ENCODE results near the gene ERBB4. TPM values are rescaled to one million over a fixed set of nuclear protein-coding genes. Genes with fewer than 3 reads are reported as not detected.

ERBB4 gene
- polyA plus RNA-seq, 1 experiment = not detected

DNA sequence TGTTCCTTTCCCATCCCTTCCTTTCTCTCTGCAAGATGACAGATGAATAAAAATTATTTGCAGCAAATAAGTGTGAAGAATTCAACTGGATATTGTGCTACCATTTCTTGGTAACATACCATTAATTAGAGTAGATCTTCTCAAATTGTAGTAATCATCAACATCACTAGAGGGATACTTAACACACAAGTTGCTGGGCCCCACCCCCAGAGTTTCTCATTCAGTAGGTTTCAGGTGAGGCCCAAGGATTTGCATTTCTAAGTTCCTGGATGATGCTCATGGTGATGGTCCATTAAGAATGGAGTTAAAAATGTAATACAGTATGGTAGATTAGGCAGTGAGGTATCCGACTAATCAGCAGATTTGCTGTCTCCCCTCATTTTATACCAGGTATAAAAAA lies 594.0 kb downstream of the ERBB4 start:
- Histone ChIP-seq H3K4me3 (ENCODE audit: low read depth, low read length) (no peak overlapping the region), H3K9me3 (ENCODE audit: control insufficient read depth, insufficient read depth, low read length) (no peaks in the 10 kb centered on the region), H3K27me3 (ENCODE audit: control insufficient read depth, insufficient read depth, low read length) (no peaks in the 10 kb centered on the region), H3K27ac (ENCODE audit: low read depth, low read length) (no peak overlapping the region)
- no peak for TF ChIP-seq CTCF (IDR thresholded peaks at IDR 0.05; ENCODE audit: low read depth, low read length)
- CTCF ChIA-PET = no interaction called here
- DNase-seq (ENCODE audit: low read depth, low spot score) = no peak
- POLR2A ChIA-PET = no interaction called here

DNA sequence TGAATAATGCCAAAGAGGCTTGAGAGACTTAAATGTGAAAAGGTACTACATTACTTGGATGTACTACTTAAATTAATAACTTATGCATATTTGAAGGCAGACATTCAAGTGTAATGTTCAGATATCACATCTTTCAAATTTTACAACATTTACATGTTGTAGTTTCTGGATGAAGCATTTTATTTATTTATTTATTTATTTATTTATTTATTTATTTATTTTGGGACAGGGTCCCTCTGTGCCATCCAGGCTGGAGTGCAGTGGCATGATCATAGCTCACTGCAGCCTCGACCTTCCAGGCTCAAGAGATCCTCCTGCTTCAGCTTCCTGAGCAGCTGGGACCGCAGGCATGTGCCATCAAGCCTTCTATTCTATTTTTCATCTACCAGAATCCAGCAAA lies 596.4 kb downstream of the ERBB4 start:
- ChIA-PET CTCF (no interaction called here), POLR2A (no interaction called here)
- Histone ChIP-seq H3K9me3 (ENCODE audit: control insufficient read depth, insufficient read depth, low read length) (no peaks in the 10 kb centered on the region), H3K27me3 (ENCODE audit: control insufficient read depth, insufficient read depth, low read length) (no peaks in the 10 kb centered on the region), H3K4me3 (ENCODE audit: low read depth, low read length) (no peak overlapping the region), H3K27ac (ENCODE audit: low read depth, low read length) (no peak overlapping the region)
- no peak for TF ChIP-seq CTCF (IDR thresholded peaks at IDR 0.05; ENCODE audit: low read depth, low read length)
- no peak for DNase-seq (ENCODE audit: low read depth, low spot score)

- H3K27me3 ChIP-seq (ENCODE audit: control insufficient read depth, insufficient read depth, low read length) = no peaks in the 10 kb centered on the region
- CTCF ChIA-PET = no interaction called here
- no peak overlapping the region for H3K4me3 ChIP-seq (ENCODE audit: low read depth, low read length)
- no peak overlapping the region for H3K27ac ChIP-seq (ENCODE audit: low read depth, low read length)
- DNase-seq (ENCODE audit: low read depth, low spot score) = no peak
- POLR2A ChIA-PET = no interaction called here
- TF ChIP-seq CTCF (IDR thresholded peaks at IDR 0.05; ENCODE audit: low read depth, low read length) = no peak
- no peaks in the 10 kb centered on the region for H3K9me3 ChIP-seq (ENCODE audit: control insufficient read depth, insufficient read depth, low read length)
Observed at GRCh38 chr2:211941216-211941747, 597.3 kb downstream of the ERBB4 start.

DNA sequence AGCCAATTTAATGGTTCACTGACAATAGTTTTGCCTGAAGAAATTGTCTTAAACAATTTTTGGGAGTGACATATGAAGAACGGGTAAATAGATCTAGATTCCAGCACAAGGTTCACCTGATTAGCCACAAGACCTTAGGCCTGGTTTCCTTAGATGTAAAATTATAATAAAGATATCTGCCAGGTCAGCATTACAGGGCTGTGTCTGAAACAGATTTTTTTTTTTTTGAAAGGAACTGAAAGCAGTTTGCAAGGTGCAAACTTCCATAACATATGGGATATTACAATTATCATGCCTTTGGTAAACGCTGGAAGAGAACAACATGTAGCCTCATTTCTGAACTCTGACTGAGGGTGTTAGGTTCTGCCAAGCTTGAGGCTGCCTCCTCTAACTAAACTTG lies 599.4 kb downstream of the ERBB4 start:
- Histone ChIP-seq H3K9me3 (ENCODE audit: control insufficient read depth, insufficient read depth, low read length) (no peaks in the 10 kb centered on the region), H3K27ac (ENCODE audit: low read depth, low read length) (no peak overlapping the region), H3K4me3 (ENCODE audit: low read depth, low read length) (no peak overlapping the region), H3K27me3 (ENCODE audit: control insufficient read depth, insufficient read depth, low read length) (no peaks in the 10 kb centered on the region)
- ChIA-PET POLR2A (no interaction called here), CTCF (no interaction called here)
- DNase-seq (ENCODE audit: low read depth, low spot score) = no peak
- no peak for TF ChIP-seq CTCF (IDR thresholded peaks at IDR 0.05; ENCODE audit: low read depth, low read length)

GRCh38 chr2:211934811-211935210 lies 603.8 kb downstream of the ERBB4 start:
- CTCF ChIA-PET = no interaction called here
- H3K27ac ChIP-seq (ENCODE audit: low read depth, low read length) = no peak overlapping the region
- no peaks in the 10 kb centered on the region for H3K9me3 ChIP-seq (ENCODE audit: control insufficient read depth, insufficient read depth, low read length)
- DNase-seq (ENCODE audit: low read depth, low spot score) = no peak
- POLR2A ChIA-PET = no interaction called here
- no peaks in the 10 kb centered on the region for H3K27me3 ChIP-seq (ENCODE audit: control insufficient read depth, insufficient read depth, low read length)
- no peak for TF ChIP-seq CTCF (IDR thresholded peaks at IDR 0.05; ENCODE audit: low read depth, low read length)
- H3K4me3 ChIP-seq (ENCODE audit: low read depth, low read length) = no peak overlapping the region
